HT1080 (cell line): ENCODE results near the gene VAT1L. TPM values are rescaled to one million over a fixed set of nuclear protein-coding genes. Genes with fewer than 3 reads are reported as not detected.
"Not testable (repeated sequence)": the region's sequence is repeated elsewhere in the genome, so short reads cannot be mapped to it uniquely, and the experiment has no call there.

Experiments
- DNase-seq: peaks from one replicate; pipeline ENCODE4 v3.0.0-alpha.2; 2015; ENCODE audit warnings: low read depth
- total RNA-seq: library from RNA; depleted of rRNA; stranded (reverse); fragments of >200 nt; shearing (Covaris generic); gene quantifications from 2 replicates; pipeline ENCODE4 v1.2.3, GENCODE V29; 2014; rRNA removed

VAT1L gene
- total RNA-seq, 1 experiment from 2014 or later: 2.0 TPM

- DNase-seq: no peak
Observed at GRCh38 chr16:77989846-77990245, 201.5 kb downstream of the VAT1L start.

- DNase-seq: no peak
Observed at GRCh38 chr16:77991701-77992100, 203.3 kb downstream of the VAT1L start.

DNA sequence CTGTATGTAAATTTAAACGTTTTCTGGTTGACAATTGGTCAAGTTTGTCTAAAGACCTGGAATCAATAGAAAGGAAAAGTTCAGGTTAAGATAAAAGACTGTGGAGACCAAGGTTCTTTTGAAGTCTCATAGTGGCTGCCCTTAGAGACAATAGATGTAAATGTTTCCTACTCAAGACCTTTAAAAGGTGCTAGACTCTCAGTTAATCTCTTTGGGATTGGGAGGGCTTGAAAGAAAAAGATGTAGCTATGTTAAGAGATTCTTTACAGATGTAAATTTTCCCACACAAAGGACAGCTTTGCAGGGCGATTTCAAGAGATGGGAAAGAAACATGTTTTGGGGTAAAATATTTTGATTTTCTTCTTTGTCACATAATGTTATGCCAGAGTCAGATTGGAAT lies 204.0 kb downstream of the VAT1L start:
- DNase-seq: not testable (repeated sequence)

- DNase-seq: peak; percentile 48
Observed at GRCh38 chr16:77993111-77993985, 205.0 kb downstream of the VAT1L start.

GRCh38 chr16:77995843-77996455 lies 207.6 kb downstream of the VAT1L start:
- no peak for DNase-seq

GRCh38 chr16:77998350-77999023 lies 210.1 kb downstream of the VAT1L start:
- DNase-seq: no peak

DNA sequence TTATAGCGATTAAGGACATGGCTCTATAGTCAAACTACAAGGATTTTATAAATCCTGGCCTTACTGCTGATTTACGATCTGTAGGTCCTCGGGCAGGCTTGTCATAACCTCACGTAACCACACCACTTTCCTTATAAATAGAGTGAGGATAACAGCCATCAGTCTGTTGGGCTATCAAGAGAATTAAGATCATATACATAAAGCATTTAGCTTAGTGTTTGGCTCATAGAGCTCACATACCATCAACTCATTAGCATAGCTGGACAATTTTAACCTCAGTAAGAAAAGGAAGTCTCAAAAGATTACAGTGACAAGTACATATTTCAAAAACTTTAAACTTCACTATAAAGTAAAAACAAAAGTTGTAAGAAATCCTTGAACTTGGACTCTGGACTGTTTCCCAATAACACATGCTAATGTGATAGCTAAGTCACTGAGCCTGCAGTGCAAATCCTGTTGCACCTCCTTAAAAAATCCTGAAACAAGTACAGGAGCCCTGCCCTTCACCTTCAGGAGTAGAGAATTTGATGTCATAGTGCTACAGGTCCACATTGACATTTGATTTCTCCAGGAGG lies 213.2 kb downstream of the VAT1L start:
- DNase-seq: no peak

- DNase-seq: peak; percentile 80
Observed at GRCh38 chr16:78002915-78003538, 214.7 kb downstream of the VAT1L start.

- DNase-seq: no peak
Observed at GRCh38 chr16:78004517-78004916, 216.2 kb downstream of the VAT1L start.

GRCh38 chr16:78005881-78006280 lies 217.5 kb downstream of the VAT1L start:
- no peak for DNase-seq

DNA sequence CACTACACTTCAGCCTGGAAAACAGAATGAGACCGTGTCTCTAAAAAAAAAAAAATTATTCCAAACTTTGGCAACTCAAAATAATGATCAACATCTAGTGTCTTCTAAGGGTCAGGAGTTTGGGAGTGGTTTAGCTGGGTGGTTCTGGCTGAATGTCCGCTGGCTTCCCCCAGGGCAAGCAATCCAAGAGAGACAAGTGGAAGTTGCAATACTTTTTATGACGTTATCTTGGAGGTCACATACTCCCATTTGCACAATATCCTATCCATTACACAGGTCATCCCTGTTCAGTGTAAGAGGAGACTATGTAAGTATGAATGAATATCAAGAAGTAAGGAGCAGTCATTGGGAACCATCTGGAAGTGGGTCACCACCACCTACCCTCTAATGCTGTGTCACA lies 218.8 kb downstream of the VAT1L start:
- DNase-seq: no peak

DNA sequence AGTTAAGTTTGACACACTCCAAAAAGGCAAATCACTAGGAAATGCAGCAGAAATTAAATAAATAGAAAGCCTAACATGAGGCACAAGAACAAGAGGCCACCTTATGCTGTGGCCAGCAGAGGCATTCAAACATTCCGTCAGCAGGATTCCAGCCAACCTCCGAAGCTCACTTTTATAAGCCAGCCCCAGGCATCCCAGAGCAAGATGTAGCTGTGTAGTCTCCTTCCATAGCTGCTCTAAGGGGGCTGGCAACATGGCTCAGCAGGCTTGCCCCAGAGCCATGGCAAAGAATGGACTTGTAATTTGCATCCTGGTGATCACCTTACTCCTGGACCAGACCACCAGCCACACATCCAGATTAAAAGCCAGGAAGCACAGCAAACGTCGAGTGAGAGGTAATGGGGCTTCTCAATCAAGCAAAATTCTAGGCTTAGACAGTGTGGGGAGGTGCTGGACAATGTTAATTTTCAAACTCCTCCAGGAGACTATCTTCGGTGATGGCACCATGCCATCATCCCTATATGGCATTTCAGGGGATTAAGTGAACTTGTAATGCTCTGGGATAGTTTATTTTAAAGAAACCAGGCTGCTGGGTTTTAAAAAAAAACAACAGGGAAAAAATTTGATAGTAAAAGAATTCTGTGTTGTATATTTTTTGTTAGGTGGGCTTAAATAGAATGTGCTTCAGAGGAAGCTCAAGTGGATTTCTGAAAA lies 234.1 kb downstream of the VAT1L start, which contains the start of gene CLEC3A:
Gene CLEC3A (plus strand): TSS at position 202 of the 714 bp plus-strand sequence. CDS start 79 bp downstream, at position 281.
- no peak for DNase-seq

DNA sequence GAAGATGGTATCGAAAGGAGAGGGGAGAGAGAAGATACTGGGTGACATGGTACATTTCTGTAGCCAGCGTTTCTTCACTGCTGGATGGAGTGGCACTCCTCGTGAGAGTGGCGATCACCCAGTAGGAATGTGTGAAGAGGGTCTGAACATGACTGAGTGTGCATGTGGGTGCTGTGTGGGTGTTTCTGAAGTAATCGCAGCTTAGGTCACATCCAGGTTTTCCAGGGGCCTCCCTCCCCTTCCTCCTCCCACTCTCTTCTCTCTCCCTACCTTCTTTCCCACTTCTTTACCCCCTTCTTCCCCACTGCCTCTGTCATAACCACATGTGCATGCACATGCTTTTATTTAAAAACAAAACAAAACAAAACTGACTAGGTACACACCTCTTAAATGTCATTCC lies 235.8 kb downstream of the VAT1L start:
- DNase-seq: no peak

DNA sequence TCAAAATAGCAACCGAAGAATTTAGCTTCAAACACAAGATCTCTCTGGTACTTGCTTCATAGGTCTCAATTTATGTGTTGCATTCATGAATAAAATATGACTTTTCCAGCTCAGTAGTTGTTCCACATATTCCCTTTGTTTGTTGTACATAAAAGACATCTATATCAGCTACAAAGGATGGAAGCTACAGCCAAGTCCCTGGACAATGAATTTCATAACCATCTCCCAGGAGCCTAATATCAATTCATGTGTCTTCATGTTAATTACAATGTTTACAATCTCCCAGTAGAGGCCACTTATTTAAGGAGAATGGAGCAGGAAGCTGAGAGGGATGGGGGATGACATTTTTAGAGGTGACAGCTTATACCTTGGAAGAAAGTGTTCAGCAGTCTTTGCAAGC lies 237.3 kb downstream of the VAT1L start:
- DNase-seq: no peak

DNA sequence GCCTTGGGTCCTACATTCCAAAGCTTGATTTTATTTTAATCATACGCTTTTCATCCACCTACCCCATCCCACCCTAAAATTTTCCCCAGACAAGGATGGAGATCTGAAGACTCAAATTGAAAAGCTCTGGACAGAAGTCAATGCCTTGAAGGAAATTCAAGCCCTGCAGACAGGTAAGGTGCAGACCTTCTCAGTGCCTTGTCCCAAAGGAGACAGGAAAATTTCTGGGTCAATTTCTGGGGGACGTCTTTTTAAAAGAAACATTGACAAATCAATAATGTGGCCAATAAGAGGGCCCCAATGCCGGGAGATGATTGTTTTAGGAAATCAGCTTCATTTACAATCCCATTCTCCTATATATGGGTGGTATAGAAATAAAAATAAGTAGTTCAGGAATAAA lies 239.7 kb downstream of the VAT1L start:
- DNase-seq: no peak

Other genes with a start within 250 kb of the VAT1L start
- 2.3 and 3.8 TPM in 2 replicates for gene NUDT7, start 66.0 kb upstream of the VAT1L start, total RNA-seq
- gene CLEC3A, start 234.0 kb downstream of the VAT1L start, total RNA-seq: not detected in 2 replicates